ENCODE results near the gene GRM4.

The GRM4 gene

DNA sequence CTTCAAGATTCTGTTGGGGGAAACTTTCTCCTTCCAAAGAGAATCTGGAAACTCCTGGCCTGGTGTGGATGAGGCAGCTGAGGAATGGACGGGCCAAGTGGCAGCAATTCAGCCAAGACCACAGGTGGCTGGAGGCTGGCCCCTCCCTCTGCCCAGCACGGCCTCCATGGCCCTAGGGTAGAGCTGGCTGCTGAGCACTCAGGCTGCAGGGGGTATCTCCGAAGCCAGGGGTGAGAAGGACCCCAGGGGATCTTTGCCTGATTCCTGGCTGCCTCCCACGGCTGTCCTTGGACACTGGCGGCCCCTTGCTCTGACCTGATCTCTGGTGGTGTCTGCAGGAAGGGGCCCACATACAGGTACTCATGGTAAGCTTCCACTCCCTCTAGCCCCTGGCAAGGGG lies 39.0 kb downstream of the GRM4 start:
- no peak for DNase-seq (ENCODE audit: low read depth)

DNA sequence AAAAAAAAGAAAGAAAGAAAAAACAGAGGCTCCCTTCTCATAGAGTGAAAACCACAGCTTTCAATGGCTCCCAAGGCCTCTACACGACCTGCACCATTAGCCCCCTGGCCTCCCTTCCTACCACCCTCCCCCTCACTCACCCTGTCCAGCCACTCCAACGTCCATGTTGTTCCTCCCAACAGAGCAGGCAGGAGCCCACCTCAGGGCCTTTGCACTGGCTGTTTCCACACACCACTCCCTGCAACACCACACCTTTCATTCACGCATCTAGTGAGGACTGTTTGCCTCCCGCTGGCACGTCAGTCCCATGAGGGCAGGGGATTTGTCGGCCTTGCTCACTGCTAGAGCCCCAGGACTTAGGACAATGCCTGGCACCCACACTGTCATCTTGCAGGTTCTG lies 39.5 kb downstream of the GRM4 start:
- DNase-seq (ENCODE audit: low read depth): no peak

DNA sequence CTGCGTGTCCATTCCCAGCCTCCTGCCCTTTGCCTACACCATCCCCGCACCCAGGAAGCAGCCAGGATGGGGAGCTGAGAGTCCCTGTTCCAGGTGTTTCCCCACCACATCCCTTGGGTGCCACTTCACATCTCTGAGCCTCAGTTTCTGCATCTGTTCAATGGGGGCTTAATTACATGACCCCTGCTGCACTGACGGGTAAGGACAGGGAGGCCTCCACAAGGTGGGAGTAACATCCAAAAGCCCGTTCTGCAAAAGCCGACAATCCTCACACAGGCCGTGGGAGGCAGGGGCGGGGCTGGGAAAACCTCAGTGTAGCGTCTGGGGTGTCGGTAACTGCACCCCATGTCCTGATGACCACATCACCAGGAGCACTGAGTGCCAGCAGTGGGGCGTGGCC lies 41.3 kb downstream of the GRM4 start:
- no peak for DNase-seq (ENCODE audit: low read depth)

DNA sequence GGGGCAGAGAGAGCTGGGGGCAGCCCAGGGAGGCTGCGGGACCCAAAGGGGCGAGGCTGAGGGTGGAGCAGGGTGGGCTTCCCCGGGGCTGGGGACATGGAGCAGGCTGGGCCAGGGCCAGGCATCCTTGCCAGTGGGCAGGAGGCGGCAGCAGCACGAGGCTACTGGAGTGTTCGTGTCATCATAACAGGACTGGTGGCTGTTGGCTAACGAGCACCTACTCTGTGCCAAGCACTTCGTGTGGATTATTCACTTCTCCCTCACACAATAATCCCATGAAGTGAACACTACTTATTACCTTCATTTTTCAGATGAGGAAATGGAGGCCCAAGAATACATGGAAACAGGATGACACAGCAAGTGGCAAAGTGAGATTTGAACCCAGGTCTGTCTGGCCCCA lies 41.7 kb downstream of the GRM4 start:
- DNase-seq (ENCODE audit: low read depth): no peak

DNA sequence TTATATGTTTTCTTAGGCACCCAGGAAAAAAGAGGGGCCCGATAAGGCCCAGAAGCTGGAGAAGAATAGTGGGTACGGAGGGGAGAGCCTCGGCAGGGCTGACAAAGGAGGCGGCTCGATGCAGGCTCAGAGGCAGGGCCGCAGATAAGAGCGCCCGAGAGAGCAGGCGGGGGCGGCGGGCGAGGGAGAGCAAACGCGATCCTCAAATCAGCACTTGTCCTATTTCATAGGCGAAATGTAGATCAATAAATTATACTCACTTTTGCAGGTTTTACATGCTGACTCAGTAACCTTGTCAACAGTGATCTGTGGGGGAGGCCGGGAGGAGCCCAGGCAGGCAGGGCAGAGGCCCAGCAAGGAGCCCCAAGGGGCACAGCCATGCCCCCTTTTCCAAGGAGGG lies 42.6 kb downstream of the GRM4 start:
- no peak for DNase-seq (ENCODE audit: low read depth)

DNA sequence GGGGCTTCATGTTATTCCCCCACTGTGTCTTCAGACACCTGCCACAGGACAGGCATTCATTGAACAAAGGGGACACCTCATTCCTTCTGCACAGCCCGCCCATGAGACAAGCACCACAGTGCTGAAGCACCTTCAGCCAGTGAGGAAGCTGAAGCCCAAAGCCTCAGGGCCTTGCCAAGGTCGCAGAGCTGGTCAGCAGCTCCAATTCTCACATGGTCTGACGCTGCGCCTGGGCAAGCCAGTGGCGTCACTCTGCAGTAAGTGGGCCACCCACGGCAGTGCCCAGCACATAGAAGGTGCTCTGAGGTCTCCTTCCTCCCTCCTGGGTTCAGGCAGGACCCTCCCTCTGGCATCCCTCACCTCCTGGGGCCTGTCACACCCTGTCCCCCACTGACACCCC lies 43.2 kb downstream of the GRM4 start:
- DNase-seq (ENCODE audit: low read depth): no peak

DNA sequence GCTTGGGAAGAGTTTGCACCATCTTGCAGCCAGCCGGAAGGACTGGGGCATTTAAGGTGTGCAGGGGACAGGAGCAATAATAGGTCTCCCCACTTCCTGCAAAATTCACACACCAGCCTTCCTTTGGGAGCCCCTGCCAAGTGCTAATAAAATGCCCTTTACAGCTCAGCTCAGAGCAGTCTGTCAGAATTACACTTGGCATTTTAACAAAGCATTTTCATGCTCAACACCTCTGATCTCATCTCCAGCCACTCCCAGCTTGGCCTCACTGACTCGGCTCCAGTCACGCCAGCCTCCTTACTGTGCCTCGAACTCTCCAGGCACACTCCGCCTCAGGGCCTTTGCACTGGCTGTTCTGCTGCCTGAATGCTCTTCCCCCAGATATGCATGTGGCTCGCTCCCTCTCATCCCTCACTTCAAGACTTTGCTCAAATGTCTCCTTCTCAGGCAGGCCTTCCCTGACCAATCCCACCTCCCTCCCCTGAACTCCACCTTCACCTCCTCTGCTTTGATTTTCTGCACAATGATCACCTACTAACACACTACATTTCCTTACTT lies 43.7 kb downstream of the GRM4 start:
- DNase-seq (ENCODE audit: low read depth): no peak

DNA sequence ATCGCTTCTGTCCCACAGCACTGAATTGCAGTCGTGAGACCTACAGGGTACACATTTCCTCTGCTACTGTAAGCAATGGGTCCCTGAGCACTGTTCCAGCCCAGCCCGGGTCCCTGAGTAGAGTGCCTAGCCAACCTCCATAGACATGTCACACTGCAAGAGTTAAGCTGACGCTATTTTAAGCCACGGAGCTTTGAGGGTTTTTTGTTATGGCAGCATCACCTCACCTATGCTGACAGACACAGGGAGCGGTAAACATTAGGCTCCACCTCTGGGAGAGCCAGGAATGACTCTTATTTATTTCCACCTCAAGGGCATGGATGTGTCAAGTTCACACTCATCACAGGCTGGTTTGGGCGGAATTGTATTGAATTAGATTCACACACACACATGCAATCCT lies 45.1 kb downstream of the GRM4 start:
- no peak for DNase-seq (ENCODE audit: low read depth)

DNA sequence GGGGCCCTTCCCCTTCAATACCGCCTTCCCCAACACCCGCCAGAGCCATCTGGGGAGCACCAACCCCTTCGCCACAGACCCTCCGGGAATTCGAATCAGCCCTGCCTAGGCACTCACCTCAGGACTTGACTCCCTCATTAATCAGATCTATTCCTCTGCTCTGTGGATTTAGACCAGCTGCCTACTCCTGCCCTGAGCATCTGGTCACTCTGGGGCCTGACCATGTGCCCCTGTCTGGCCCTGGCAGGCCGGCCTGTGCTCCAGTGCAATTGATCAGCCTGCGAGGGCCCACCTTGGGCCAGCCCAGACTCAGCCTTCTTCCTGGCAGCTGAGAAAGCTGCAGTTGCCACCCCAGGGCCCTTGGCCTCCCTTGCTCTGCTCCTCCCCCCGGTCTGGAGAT lies 46.0 kb downstream of the GRM4 start:
- DNase-seq (ENCODE audit: low read depth): no peak

DNA sequence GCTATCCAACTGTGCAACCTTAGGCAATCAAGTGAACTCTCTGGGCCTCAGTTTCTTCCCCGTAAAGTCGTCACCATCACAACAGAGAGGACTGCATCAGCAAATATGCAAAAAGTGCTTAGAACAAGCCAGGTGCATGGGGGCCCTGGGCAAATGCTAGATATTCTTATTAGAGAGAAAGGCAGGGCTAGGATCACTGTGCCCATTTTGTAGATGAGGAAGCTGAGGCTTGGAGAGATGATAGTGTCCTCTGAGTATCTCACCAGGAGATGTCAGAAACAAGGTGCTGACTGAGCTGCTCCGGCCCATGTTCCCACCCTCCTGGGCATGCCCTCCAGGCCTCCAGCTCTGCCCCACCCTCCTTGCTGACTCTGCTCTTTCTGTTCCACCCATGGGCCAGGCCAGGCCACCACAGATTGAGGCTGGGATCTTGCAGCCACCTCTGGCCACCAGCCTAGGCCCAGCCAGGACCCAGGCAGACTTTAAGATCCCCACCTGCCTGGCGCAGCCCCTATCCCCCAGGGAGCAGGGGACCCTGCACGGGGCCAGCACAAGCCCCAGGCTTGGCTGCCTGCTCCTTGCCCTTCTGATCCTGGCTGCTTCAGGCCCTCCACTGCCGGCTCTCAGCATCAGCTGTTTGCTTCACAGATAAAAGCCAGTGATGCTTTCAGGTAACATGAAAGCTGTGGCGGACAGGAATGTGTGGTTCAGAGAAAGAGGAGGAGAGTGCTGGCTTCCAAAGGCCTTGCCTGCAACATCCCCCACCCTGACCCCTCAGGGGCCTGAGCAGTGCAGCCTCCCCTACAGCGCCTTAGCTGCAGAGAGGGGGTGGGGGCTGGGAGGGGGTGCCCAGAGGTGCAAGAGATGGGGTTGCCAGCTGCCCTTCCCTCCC lies 47.6 kb downstream of the GRM4 start:
- no peak for DNase-seq (ENCODE audit: low read depth)

DNA sequence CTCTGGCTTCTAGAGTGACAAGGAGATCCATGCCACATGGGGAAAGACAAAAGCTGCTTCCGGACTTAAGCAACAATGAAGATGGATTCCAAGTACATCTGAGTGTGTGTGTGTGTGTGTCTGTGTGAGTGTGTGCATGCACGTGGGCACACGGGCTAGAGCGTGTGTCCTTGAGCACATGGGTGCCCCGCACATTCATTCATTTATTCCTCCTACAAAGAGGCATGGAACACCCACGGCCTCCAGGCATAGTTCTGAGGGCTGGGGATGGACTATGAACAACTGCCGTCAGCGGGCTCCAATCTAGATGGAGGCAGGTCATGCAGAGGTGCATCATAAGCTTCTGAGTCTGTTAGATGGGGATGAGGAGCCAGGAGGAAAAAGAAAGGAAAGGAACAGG lies 49.1 kb downstream of the GRM4 start:
- DNase-seq (ENCODE audit: low read depth): no peak

DNA sequence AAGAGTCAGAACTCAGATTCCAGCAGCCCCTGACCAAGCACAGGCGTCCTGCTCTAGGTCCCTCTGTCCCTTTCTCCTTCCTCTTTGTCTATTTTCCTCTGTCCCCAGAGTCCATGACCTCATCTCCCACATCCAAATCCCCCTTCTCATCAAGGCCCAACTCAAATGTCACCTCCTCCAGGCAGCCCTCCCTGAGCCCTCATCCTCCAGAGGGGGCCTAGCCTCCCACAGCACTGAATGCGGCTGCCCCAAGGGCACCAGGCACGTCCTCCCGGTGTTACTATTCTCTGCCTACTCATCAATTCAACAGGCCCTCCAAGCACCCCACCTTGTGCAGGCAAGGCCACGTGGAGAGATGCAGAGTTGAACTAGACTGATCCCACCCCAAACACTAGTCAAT lies 49.7 kb downstream of the GRM4 start:
- DNase-seq (ENCODE audit: low read depth): no peak

DNA sequence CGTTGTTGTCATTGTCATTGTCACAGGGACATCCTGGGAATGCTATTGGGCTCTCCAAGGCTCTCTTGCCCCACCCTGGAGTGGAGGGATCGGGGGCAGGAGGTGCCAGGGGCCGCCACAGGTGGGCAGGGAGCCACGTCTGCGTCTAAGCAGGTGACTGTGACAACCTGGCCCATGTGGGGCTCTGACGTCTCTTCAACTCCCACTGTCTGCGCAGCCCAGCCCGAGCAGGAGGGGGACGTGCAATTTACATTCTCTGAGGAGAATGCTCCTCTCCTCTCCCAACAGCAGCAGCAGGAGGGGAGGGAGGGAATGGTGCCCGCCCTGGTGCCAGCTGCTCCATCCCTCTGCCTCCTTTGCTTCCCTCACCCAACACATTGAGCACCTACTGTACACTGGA lies 50.1 kb downstream of the GRM4 start:
- DNase-seq (ENCODE audit: low read depth): no peak

DNA sequence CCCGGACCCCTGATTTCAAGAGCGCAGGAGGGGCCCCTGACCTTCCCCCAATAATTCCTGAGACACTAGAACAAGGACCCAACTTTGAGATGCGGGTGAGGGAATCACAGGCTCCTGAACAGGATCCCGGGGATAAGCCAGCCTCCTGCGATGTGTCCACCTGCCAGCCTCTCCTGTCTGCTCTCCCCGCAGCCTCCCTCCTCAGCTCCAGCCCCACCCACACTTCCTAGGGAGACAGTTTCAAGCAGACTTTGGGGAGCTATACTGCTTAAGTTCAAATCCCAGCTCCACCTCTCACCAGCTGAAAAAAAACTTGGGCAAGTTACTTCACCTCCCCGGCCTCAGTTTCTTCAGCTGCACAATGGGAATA lies 50.8 kb downstream of the GRM4 start:
- DNase-seq (ENCODE audit: low read depth): no peak

DNA sequence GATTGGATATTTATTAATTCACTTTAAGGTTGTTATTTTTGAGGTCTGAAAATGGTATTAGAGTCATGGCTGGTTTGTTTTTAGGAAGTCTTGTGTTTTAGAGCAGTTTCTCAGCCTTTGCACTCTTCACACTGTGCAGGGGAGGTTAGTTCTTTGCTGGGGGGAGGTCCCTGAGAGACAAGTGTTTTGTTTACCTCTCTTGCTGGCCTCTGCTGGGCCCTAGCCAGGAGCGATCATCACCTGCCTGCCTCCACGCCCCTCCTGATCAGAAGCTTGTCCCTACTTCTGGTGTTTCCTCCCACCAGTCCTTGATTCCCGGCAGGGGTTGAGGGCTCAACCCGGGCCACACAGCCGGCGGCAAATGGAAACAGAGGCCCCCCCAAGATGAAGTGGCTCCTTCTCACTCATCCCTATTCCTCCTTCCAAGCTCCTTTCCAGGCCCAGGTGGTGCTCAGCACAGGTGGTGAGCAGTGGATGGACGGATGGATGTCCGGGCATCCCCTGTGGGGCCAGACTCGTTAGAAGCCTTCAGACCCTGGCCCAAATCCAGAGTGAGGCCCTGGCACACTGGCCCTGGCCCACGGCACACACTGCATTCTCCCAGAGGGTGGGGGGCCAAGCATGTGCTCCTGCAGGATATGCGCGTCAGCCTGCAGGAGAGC lies 51.3 kb downstream of the GRM4 start:
- DNase-seq (ENCODE audit: low read depth): no peak

DNA sequence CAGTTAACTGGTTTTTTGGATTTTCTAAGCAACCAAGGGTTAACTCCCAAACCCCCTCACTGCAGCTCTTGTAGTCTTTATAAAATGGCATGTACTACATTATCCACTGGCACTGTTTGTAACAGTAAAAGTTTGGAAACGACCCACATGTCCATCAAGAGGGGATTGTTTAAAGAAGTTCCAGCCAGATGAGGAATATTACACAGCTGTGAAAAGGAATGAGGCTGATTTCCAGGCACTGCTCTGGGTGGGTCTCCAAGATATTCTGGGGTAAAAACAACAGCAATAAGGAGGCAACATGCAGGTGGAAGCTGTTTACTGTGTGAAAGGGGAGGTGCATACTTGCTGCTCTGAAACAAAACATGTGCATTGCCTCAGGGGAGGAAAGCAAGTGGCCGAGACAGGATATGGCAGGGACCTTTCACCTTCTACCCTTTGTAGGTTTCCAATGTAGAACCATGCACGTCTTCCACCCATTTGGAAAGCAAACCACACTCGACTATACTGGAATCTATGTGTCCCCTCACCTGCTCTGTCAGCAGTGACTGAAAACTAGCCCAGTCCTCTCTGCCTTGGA lies 51.9 kb downstream of the GRM4 start:
- no peak for DNase-seq (ENCODE audit: low read depth)

DNA sequence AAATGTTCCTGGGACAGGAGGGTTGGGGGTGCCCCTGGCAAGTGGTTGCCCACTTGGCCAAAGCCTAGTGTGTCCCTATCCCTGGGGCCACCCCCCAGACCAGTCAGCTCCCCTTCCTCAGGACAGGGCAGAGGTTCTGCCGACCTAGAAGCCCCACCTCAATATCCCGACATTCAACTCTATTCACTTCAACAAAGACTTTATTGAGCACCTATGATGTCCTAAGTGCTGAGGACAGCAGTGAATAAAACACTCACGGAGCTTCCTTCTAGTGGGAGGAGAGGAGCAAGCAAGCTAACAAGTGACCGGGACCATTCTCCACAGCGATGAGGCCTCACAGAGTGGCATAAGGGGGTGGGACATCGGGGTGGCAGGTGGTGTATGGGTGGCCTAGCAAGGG lies 52.7 kb downstream of the GRM4 start:
- DNase-seq (ENCODE audit: low read depth): no peak

DNA sequence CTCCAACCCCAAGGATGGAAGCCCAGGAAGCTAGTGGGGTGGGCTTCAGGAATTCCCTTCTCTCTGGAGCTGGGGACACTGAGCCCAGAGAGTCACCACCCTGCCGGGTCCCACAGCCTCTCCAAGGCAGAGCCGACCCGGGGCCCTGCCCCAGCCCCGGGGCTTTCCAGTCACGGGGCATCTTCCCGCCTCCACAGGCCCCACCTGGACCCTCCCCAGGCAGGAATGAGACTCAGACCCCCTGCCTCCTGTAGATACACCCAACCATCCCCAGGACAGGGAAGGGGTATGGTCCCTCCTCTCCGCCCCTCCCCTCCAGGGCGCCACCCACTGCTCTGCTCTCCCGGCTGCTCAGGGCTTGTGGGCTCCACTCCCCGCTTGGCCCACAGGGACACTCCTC lies 53.3 kb downstream of the GRM4 start:
- DNase-seq (ENCODE audit: low read depth): no peak

DNA sequence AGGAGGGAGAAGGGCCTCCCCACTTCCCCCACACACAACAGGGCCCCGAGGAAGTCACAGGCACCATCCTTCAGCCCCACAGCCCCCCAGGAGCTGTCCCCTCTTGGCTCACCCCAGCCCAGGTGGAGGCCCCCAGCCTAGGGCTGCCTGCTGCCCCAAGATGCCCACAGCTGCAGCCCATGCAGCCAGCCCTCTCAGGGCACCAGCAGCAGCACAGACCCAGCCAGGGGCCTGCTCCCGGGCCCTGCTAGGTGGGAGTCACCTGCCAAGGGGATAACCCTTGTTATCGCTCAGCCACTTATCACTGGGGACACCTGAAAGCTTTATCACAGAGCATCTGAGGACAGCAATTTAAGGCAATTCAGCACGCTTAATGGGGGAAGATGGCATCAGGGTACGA lies 55.0 kb downstream of the GRM4 start:
- DNase-seq (ENCODE audit: low read depth): no peak

DNA sequence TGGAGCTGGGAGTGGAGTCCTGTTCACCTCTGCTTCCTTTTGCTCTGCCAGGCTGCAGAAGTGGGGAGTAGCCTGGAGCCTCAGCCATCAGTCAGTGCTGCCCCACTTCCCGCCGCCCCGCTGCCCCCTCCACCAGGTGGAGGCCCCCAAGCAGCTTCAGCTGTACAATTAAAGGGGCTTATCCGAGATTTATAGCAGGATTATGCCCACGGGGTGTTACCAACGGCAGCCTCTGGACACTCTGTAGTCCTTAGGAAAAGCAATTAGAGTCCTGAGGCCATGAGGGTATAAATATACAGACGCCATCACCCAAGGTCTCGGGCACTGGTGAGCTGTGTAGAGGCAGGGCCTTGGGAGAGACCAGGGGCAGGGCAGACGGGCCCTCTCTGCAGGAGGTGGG lies 55.4 kb downstream of the GRM4 start:
- no peak for DNase-seq (ENCODE audit: low read depth)

DNA sequence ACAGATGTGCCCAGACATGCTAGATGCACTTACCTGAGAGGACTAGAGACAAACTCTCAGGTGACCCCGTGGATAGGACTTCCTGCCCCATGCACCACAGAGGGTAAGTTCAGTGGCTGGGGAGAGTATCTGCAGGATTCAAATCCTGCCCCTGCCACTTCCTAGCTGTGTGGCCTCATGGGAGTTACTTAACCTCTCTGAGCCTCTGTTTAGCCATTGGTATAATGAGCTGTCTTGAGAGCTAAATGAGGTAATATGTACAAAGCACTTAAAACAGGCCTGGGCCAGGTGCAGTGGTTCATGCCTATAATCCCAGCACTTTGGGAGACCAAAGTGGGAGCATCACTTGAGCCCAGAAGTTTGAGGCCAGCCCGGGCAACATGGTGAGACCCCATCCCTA lies 59.3 kb downstream of the GRM4 start:
- DNase-seq (ENCODE audit: low read depth): no peak

DNA sequence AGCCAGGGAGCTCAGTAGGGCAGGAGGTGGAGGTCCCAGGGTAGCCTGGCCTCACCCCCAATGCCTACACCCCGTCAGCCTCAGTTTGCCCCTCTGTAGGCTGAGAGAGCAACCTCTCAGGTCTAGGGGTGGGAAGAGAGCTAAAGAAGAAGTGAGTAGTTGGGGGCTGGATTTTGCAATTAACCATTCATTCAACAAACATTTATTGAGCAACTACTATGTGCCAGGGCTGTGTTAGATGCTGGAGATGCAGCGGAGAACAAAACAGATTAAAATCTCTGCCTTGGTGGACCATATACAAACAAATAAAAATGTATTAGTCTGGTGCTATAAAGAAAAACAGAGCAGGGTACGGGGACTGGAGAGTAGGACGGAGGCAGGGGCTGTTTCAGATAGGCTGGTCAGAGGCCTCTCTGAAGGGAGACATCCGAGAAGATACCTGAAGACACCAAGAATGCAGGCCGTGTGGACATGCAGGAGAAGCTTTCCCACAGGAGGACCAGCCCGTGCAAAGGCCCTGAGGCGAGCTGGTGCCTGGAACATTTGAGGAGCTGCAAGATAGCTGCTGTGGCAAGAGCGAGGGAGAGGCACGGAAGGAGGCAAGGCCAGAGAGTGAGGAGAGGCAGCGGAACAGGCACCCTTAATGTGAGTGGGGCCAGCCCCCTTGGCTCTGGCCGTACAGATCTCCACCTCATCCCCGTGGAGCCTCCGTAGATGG lies 60.3 kb downstream of the GRM4 start:
- DNase-seq (ENCODE audit: low read depth): no peak
